Kidney epithelial cell (primary cell): Measurements from ENCODE around the gene NRG2. TPM values are rescaled to one million over a fixed set of nuclear protein-coding genes. Genes with fewer than 3 reads are reported as not detected.

Experiments
- DNase-seq: peaks from one replicate; pipeline ENCODE4 v3.0.0-alpha.2; 2010; ENCODE audit warnings: low read depth
- H3K27me3 ChIP-seq: 2 replicates; pipeline ENCODE4 v1.6.0; 2011; ENCODE audit warnings: low read length; ENCODE audit not compliant: control insufficient read depth, insufficient read depth
- H3K36me3 ChIP-seq: 2 replicates; pipeline ENCODE4 v1.5.1; 2011; ENCODE audit warnings: low read length; ENCODE audit not compliant: control insufficient read depth, insufficient read depth
- H3K4me3 ChIP-seq: 2 replicates; pipeline ENCODE4 v1.5.1; 2011; ENCODE audit warnings: low read depth, mild to moderate bottlenecking, control low read depth, low read length
- CTCF ChIP-seq: IDR thresholded peaks from 2 replicates; pipeline ENCODE4 v1.5.1; 2011; ENCODE audit warnings: mild to moderate bottlenecking, moderate library complexity, low read length, control low read depth, inconsistent platforms; ENCODE audit not compliant: insufficient read depth, poor library complexity, severe bottlenecking
- total RNA-seq: library from RNA; depleted of rRNA; stranded (reverse); fragments of >200 nt; gene quantifications from 2 replicates; pipeline ENCODE4 v1.2.3, GENCODE V29; 2015

Gene NRG2
- total RNA-seq, 1 donor from 2014 or later: not detected

DNA sequence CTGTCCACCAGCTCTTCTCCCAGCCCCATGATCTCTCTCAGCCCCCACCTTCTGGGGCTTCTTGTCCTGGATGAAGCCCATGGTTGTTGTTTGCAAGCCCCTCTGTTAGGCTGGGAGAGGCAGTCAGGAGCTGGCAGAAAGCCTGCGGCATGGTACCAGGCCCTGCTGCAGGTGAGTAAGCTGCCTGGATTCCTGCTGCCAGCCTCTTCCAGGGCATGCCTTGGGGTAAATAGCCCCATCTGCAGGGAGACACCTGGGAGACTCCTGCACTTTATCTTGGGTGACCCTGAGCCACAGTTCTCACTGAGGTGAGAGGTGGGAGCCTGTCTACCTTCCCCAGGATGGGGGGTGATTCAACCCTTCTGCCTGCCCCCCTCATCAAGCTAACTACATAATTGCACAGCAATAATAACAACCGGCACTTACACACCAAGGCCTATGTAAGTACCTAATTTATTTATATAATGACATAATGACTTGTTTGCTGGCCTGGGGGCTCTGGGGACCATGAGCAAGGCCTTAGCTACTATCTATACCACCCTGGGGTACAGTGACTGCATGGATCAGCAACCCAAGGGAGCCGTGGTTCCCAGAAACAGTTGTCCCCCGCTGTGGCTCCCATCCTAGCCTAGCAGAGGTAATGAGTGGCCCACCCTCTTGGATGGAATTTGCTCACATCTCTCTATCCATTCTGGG is 131.5 kb downstream of the NRG2 start:
- H3K4me3 ChIP-seq: no peak overlapping the region
- peaks cover 13% of the 10 kb centered on the region for H3K27me3 ChIP-seq
- H3K36me3 ChIP-seq: no peaks in the 10 kb centered on the region
- no peak for TF ChIP-seq CTCF
- no peak for DNase-seq

GRCh38 chr5:139910901-139911300 is 132.2 kb downstream of the NRG2 start:
- no peaks in the 10 kb centered on the region for H3K36me3 ChIP-seq
- peaks cover 12% of the 10 kb centered on the region for H3K27me3 ChIP-seq
- no peak for TF ChIP-seq CTCF
- H3K4me3 ChIP-seq: no peak overlapping the region
- DNase-seq: no peak

DNA sequence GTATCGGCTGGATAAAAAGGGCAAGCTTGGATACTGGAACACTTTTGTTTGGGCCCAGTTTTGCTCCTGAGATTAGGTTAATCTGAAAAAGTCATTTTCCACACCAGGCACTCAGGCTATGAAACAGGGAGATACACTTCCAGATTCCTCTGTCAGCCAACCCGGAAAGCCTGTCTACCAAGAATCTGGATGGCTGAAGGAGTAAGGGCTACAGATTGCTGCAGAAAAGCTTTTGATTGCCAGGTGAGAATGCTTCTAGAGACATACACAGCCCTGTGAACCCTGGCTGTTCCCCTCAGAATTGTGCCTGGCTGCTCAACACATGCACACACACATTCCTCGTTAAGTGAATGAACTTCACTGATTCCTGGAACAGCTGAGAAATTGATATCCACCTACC is 133.1 kb downstream of the NRG2 start:
- no peak overlapping the region for H3K4me3 ChIP-seq
- peaks cover 18% of the 10 kb centered on the region for H3K27me3 ChIP-seq
- H3K36me3 ChIP-seq: no peaks in the 10 kb centered on the region
- TF ChIP-seq CTCF: no peak
- no peak for DNase-seq

DNA sequence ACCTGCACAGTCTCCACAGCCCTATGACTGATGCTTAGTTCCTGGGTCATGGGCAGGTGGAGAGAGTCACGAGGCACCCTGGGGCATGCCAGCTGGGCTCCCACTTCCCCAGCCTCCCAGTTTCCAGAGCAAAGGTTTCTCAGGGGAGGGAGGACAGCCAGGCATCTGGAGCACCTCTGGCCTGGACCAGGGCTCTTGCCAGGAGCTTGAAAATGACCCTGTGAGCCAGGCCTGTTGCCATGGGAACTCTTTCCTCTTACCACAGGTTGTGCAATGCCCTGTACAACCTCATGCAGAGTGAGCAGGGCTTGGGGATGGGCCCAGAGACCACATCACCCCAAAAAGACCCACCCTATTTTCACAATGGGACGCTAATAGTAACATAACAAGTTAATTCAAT is 134.3 kb downstream of the NRG2 start:
- H3K36me3 ChIP-seq: no peaks in the 10 kb centered on the region
- DNase-seq: no peak
- TF ChIP-seq CTCF: no peak
- H3K27me3 ChIP-seq: peaks cover 31% of the 10 kb centered on the region
- no peak overlapping the region for H3K4me3 ChIP-seq

- no peak for TF ChIP-seq CTCF
- DNase-seq: no peak
- Histone ChIP-seq H3K4me3 (no peak overlapping the region), H3K27me3 (peaks cover 46% of the 10 kb centered on the region), H3K36me3 (no peaks in the 10 kb centered on the region)
Observed at GRCh38 chr5:139906661-139907060, 136.4 kb downstream of the NRG2 start.
